NCI-H345 (cell line): ENCODE measurements around the gene PPP1R9A.
"Not testable (repeated sequence)": the region's sequence is repeated elsewhere in the genome, so short reads cannot be mapped to it uniquely, and the experiment has no call there.

Source experiments
- DNase-seq: peaks from one replicate; lab custom pipeline; 2025; lab: John Stamatoyannopoulos, UW

PPP1R9A gene

GRCh38 chr7:94975336-94975735 lies 67.9 kb downstream of the PPP1R9A start:
- DNase-seq, result no peak

GRCh38 chr7:94980418-94981142 lies 73.2 kb downstream of the PPP1R9A start:
- DNase-seq, result no peak

- DNase-seq, result no peak
Measured at GRCh38 chr7:94995921-94996320, 88.5 kb downstream of the PPP1R9A start.

- no peak for DNase-seq
Measured at GRCh38 chr7:94996369-94996768, 89.0 kb downstream of the PPP1R9A start.

GRCh38 chr7:94997547-94997946 lies 90.2 kb downstream of the PPP1R9A start:
- DNase-seq, result no peak

GRCh38 chr7:94998266-94999068 lies 91.1 kb downstream of the PPP1R9A start:
- DNase-seq, result no peak

GRCh38 chr7:94999069-94999351 lies 91.6 kb downstream of the PPP1R9A start:
- no peak for DNase-seq

GRCh38 chr7:94999601-95000000 lies 92.2 kb downstream of the PPP1R9A start:
- DNase-seq, result not testable (repeated sequence)

- no peak for DNase-seq
Measured at GRCh38 chr7:95001258-95001657, 93.9 kb downstream of the PPP1R9A start.

GRCh38 chr7:95001815-95002561 lies 94.6 kb downstream of the PPP1R9A start:
- DNase-seq, result no peak

GRCh38 chr7:95002775-95003174 lies 95.4 kb downstream of the PPP1R9A start:
- no peak for DNase-seq

- no peak for DNase-seq
Measured at GRCh38 chr7:95004618-95005247, 97.3 kb downstream of the PPP1R9A start.

- no peak for DNase-seq
Measured at GRCh38 chr7:95006010-95006409, 98.6 kb downstream of the PPP1R9A start.

- DNase-seq, result not testable (repeated sequence)
Measured at GRCh38 chr7:95008773-95009172, 101.4 kb downstream of the PPP1R9A start.

- no peak for DNase-seq
Measured at GRCh38 chr7:95011146-95011928, 103.9 kb downstream of the PPP1R9A start.

GRCh38 chr7:95011995-95012394 lies 104.6 kb downstream of the PPP1R9A start:
- no peak for DNase-seq

GRCh38 chr7:95018021-95018420 lies 110.6 kb downstream of the PPP1R9A start:
- DNase-seq, result no peak

GRCh38 chr7:95026018-95026417 lies 118.6 kb downstream of the PPP1R9A start:
- no peak for DNase-seq

- DNase-seq, result no peak
Measured at GRCh38 chr7:95026421-95027072, 119.2 kb downstream of the PPP1R9A start.

GRCh38 chr7:95027234-95027872 lies 120.0 kb downstream of the PPP1R9A start:
- DNase-seq, result no peak

- no peak for DNase-seq
Measured at GRCh38 chr7:95028683-95029082, 121.3 kb downstream of the PPP1R9A start.
